Gastroesophageal sphincter (tissue), 4 donors: Measurements from ENCODE around the gene UBFD1. TPM values are rescaled to one million over a fixed set of nuclear protein-coding genes. Genes with fewer than 3 reads are reported as not detected.

ENCODE experiments used
- ATAC-seq: fragments of 150-250 bp; one replicate; pipeline ENCODE4 v1.9.1; 2016; ENCODE audit warnings: mild to moderate bottlenecking, moderate library complexity
- H3K27ac ChIP-seq, 4 donors: fragments of 200-600 bp; sonication (generic) in 3 of 4; 1 replicate in 3 of 4; 2 replicates in 1 of 4; pipeline ENCODE4 v1.5.1; 2016 to 2019
- H3K27me3 ChIP-seq: fragments of 200-600 bp; sonication (generic); one replicate; pipeline ENCODE4 v1.5.1; 2019
- H3K36me3 ChIP-seq, 2 donors: fragments of 200-600 bp; sonication (generic); one replicate each; pipeline ENCODE4 v1.5.1; 2019; ENCODE audit warnings: control low read depth in 1 of 2
- H3K4me1 ChIP-seq, 3 donors: fragments of 200-600 bp; sonication (generic); 1 replicate in 2 of 3; 2 replicates in 1 of 3; pipeline ENCODE4 v1.5.1; 2016 to 2019; ENCODE audit warnings: control low read depth in 2 of 3
- H3K4me3 ChIP-seq, 2 donors: fragments of 200-600 bp; sonication (generic); one replicate each; pipeline ENCODE4 v1.5.1; 2019; ENCODE audit warnings: mild to moderate bottlenecking in 1 of 2, moderate library complexity in 1 of 2
- H3K9me3 ChIP-seq, 3 donors: fragments of 200-600 bp; sonication (generic); one replicate each; pipeline ENCODE4 v1.5.1; 2017 to 2019; ENCODE audit warnings: control low read depth in 2 of 3
- CTCF ChIP-seq, 4 experiments: fragments of 200-600 bp in 2 of 4; fragments of 450-650 bp in 2 of 4; sonication (generic) in 1 of 4; IDR thresholded peaks; one replicate each; pipeline ENCODE4 v1.5.1; 2017 to 2019; ENCODE audit warnings: antibody characterized with exemption in 4 of 4, mild to moderate bottlenecking in 2 of 4, moderate library complexity in 2 of 4
- EP300 ChIP-seq: sonication (generic); formaldehyde crosslinking; IDR thresholded peaks from one replicate; pipeline ENCODE4 v1.6.1; 2017; ENCODE audit warnings: antibody characterized with exemption, mild to moderate bottlenecking
- POLR2A ChIP-seq, 2 donors: fragments of 450-650 bp; IDR thresholded peaks; one replicate each; pipeline ENCODE4 v1.6.1; 2017; ENCODE audit warnings: antibody characterized with exemption in 2 of 2, mild to moderate bottlenecking in 2 of 2, moderate library complexity in 1 of 2
- POLR2AphosphoS5 ChIP-seq: sonication (generic); formaldehyde crosslinking; IDR thresholded peaks from one replicate; pipeline ENCODE4 v1.6.1; 2017; ENCODE audit warnings: antibody characterized with exemption
- WGBS, 2 donors: methylation state at CpG; one replicate each; pipeline ENCODE4 v1.1.5; 2018; ENCODE audit warnings: low coverage in 1 of 2; 5-methylcytosine and 5-hydroxymethylcytosine counted together
- total RNA-seq, 4 donors: library from RNA; depleted of rRNA; stranded (reverse); fragments of >200 nt; gene quantifications; one replicate each; pipeline ENCODE4 v1.1.0, GENCODE V29; 2016

UBFD1 gene
- total RNA-seq, 4 donors from 2014 or later, result 54.5 to 81.3 (median 66.2) TPM

GRCh38 chr16:23521037-23521743 lies 36.3 kb upstream of the UBFD1 start:
- WGBS, 2 donors, result 86 to 100% methylated on average over 2 to 3 of the region's 4 CpGs
- Histone ChIP-seq H3K27me3 (no peaks in the 10 kb centered on the region), H3K4me3 (no peak overlapping the region), H3K36me3 (peaks cover 0 to 52% of the 10 kb centered on the region in 2 donors), H3K9me3 (no peaks in the 10 kb centered on the region), H3K27ac (no peak overlapping the region), H3K4me1 (no peaks in the 10 kb centered on the region)
- TF ChIP-seq CTCF (IDR thresholded peaks at IDR 0.05) (no peak), POLR2A (IDR thresholded peaks at IDR 0.05) (no peak), POLR2AphosphoS5 (no peak), EP300 (no peak)
- no peak for ATAC-seq

GRCh38 chr16:23521965-23522364 lies 35.6 kb upstream of the UBFD1 start:
- TF ChIP-seq POLR2A (IDR thresholded peaks at IDR 0.05), result no peak
- no peak for TF ChIP-seq EP300
- no peak overlapping the region for H3K27ac ChIP-seq
- H3K27me3 ChIP-seq, result no peaks in the 10 kb centered on the region
- H3K4me1 ChIP-seq, result no peaks in the 10 kb centered on the region
- no peak for ATAC-seq
- H3K36me3 ChIP-seq, result peaks cover 0 to 57% of the 10 kb centered on the region in 2 donors
- no peak overlapping the region for H3K4me3 ChIP-seq
- H3K9me3 ChIP-seq, result no peaks in the 10 kb centered on the region
- WGBS, 2 donors, result 88 to 96% methylated on average over 3 to 4 of the region's 4 CpGs

- H3K27ac ChIP-seq, result no peak overlapping the region
- 90 to 93% methylated on average over 4 to 6 of the region's 6 CpGs for WGBS, 2 donors
- no peaks in the 10 kb centered on the region for H3K4me1 ChIP-seq
- H3K36me3 ChIP-seq, result peaks cover 0 to 71% of the 10 kb centered on the region in 2 donors
- ATAC-seq, result no peak
- no peaks in the 10 kb centered on the region for H3K27me3 ChIP-seq
- no peak for TF ChIP-seq CTCF (IDR thresholded peaks at IDR 0.05)
- no peak for TF ChIP-seq POLR2AphosphoS5
- TF ChIP-seq POLR2A (IDR thresholded peaks at IDR 0.05), result no peak
- TF ChIP-seq EP300, result no peak
- no peaks in the 10 kb centered on the region for H3K9me3 ChIP-seq
- H3K4me3 ChIP-seq, result no peak overlapping the region
These were observed 34.2 kb upstream of the UBFD1 start for GRCh38 chr16:23523321-23523720.

- Histone ChIP-seq H3K27ac (no peak overlapping the region), H3K9me3 (no peaks in the 10 kb centered on the region), H3K36me3 (peaks cover 0 to 77% of the 10 kb centered on the region in 2 donors), H3K4me1 (no peaks in the 10 kb centered on the region), H3K27me3 (no peaks in the 10 kb centered on the region), H3K4me3 (no peak overlapping the region)
- 73 to 75% methylated on average over 6 to 7 of the region's 7 CpGs for WGBS, 2 donors
- no peak for ATAC-seq
- TF ChIP-seq POLR2A (IDR thresholded peaks at IDR 0.05), result no peak
- TF ChIP-seq EP300, result no peak
- TF ChIP-seq CTCF (IDR thresholded peaks at IDR 0.05), result no peak
- no peak for TF ChIP-seq POLR2AphosphoS5
These were observed 33.6 kb upstream of the UBFD1 start for GRCh38 chr16:23523876-23524385.

GRCh38 chr16:23524886-23525285 lies 32.6 kb upstream of the UBFD1 start:
- H3K4me3 ChIP-seq, result no peak overlapping the region
- TF ChIP-seq EP300 (no peak), POLR2A (IDR thresholded peaks at IDR 0.05) (no peak), POLR2AphosphoS5 (no peak), CTCF (IDR thresholded peaks at IDR 0.05) (no peak)
- 82 to 100% methylated on average over 2 to 3 of the region's 3 CpGs for WGBS, 2 donors
- H3K27ac ChIP-seq, result no peak overlapping the region
- H3K27me3 ChIP-seq, result no peaks in the 10 kb centered on the region
- no peaks in the 10 kb centered on the region for H3K9me3 ChIP-seq
- H3K4me1 ChIP-seq, result no peaks in the 10 kb centered on the region
- no peak for ATAC-seq
- H3K36me3 ChIP-seq, result peaks cover 0 to 79% of the 10 kb centered on the region in 2 donors
